Endothelial cell of umbilical vein (primary cell): Measurements from ENCODE around the gene SCN9A. TPM values are rescaled to one million over a fixed set of nuclear protein-coding genes. Genes with fewer than 3 reads are reported as not detected.
"Not testable (repeated sequence)": the region's sequence is repeated elsewhere in the genome, so short reads cannot be mapped to it uniquely, and the experiment has no call there.

Source experiments
- BruUV-seq: library from RNA; stranded (reverse); fragments of 400-500 nt; replicated peaks from 2 replicates; lab custom pipeline; 2021; lab: Mats Ljungman, UMichigan
- CTCF ChIA-PET: fragments of 300-600, 350-600 bp; sonication (Branson Sonifier 250); formaldehyde crosslinking; loops from one replicate; lab custom pipeline; 2021; ENCODE audit warnings: antibody characterized with exemption, inconsistent platforms; lab: Charles Lee
- POLR2A ChIA-PET: fragments of 300-600, 350-600 bp; sonication (Branson Sonifier 250); formaldehyde crosslinking; loops from one replicate; lab custom pipeline; 2021; ENCODE audit warnings: antibody characterized with exemption, inconsistent platforms; lab: Charles Lee
- DNase-seq: peaks from one replicate; pipeline ENCODE4 v3.0.0-alpha.2; 2011; ENCODE audit warnings: low read depth, low spot score
- FAIRE-seq: peaks from 2 replicates; lab custom pipeline; 2011; peaks lifted over from hg19 to GRCh38; lab: Jason Lieb, UNC
- H2AFZ ChIP-seq: 2 replicates; pipeline ENCODE4 v1.6.0; 2012; ENCODE audit warnings: low read depth, low read length, control low read depth, inconsistent platforms
- H3K27ac ChIP-seq: 2 replicates; pipeline ENCODE4 v1.5.1; 2011; ENCODE audit warnings: low read depth, mild to moderate bottlenecking, control low read depth, low read length, moderate library complexity; ENCODE audit not compliant: insufficient read depth
- H3K27me3 ChIP-seq, 2 experiments: 2 replicates each; pipeline versions ENCODE4 v1.6.0 to v1.6.1; 2011; ENCODE audit warnings: low read length in 2 of 2, mixed read lengths in 1 of 2; ENCODE audit not compliant: control insufficient read depth in 2 of 2, insufficient read depth in 2 of 2
- H3K36me3 ChIP-seq, 2 experiments: 2 replicates in 1 of 2; 3 replicates in 1 of 2; pipeline ENCODE4 v1.5.1; 2011; ENCODE audit warnings: low read length in 2 of 2, mild to moderate bottlenecking in 1 of 2, moderate library complexity in 1 of 2; ENCODE audit not compliant: control insufficient read depth in 2 of 2, insufficient read depth in 2 of 2; ENCODE audit errors: extremely low read depth in 1 of 2
- H3K4me1 ChIP-seq: 3 replicates; pipeline ENCODE4 v1.5.1; 2011; ENCODE audit warnings: mild to moderate bottlenecking, low read length; ENCODE audit not compliant: control insufficient read depth, insufficient read depth; ENCODE audit errors: extremely low read depth
- H3K4me2 ChIP-seq: 2 replicates; pipeline ENCODE4 v1.6.1; 2011; ENCODE audit warnings: low read length, control low read depth, mixed read lengths; ENCODE audit not compliant: insufficient read depth
- H3K4me3 ChIP-seq, 3 experiments: fragments of 200-600 bp in 1 of 3; sonication (generic), shearing (Covaris generic) in 1 of 3; replicated peaks in 1 of 3; 2 replicates each; pipeline ENCODE4 v1.5.1; 2011 to 2016; ENCODE audit warnings: control low read depth in 3 of 3, low read length in 3 of 3, mild to moderate bottlenecking in 2 of 3, inconsistent platforms in 1 of 3, low read depth in 1 of 3, moderate library complexity in 1 of 3; ENCODE audit not compliant: insufficient read depth in 1 of 3
- H3K79me2 ChIP-seq: 2 replicates; pipeline ENCODE4 v1.6.0; 2012; ENCODE audit warnings: low read length, inconsistent platforms; ENCODE audit not compliant: control insufficient read depth, insufficient read depth
- H3K9ac ChIP-seq: replicated peaks from 2 replicates; pipeline ENCODE3; 2011; ENCODE audit warnings: low read length, control low read depth; ENCODE audit not compliant: insufficient read depth; ENCODE audit errors: extremely low read depth
- H3K9me1 ChIP-seq: replicated peaks from 3 replicates; pipeline ENCODE4 v1.6.0; 2011; ENCODE audit warnings: mild to moderate bottlenecking, low read length; ENCODE audit not compliant: control insufficient read depth, insufficient read depth; ENCODE audit errors: extremely low read depth
- H3K9me3 ChIP-seq: replicated peaks from 2 replicates; pipeline ENCODE4 v1.5.1; 2012; ENCODE audit warnings: low read length, inconsistent platforms; ENCODE audit not compliant: control insufficient read depth, insufficient read depth
- H4K20me1 ChIP-seq: replicated peaks from 2 replicates; pipeline ENCODE3; 2011; ENCODE audit warnings: mild to moderate bottlenecking, low read length; ENCODE audit not compliant: control insufficient read depth, insufficient read depth; ENCODE audit errors: extremely low read depth
- EZH2 ChIP-seq: IDR thresholded peaks from 2 replicates; pipeline ENCODE4 v1.6.1; 2012; ENCODE audit warnings: borderline replicate concordance, low read depth, mild to moderate bottlenecking, moderate library complexity, low read length, inconsistent platforms; ENCODE audit not compliant: severe bottlenecking
- FOS ChIP-seq: IDR thresholded peaks from 2 replicates; pipeline ENCODE4 v1.6.1; 2011; ENCODE audit warnings: mild to moderate bottlenecking, low read length, moderate library complexity, borderline replicate concordance; ENCODE audit not compliant: insufficient read depth
- GATA2 ChIP-seq: IDR thresholded peaks from 2 replicates; pipeline ENCODE4 v1.7.0; 2011; ENCODE audit warnings: low read depth, mild to moderate bottlenecking, moderate library complexity, mixed read lengths, low read length; ENCODE audit not compliant: insufficient read length, insufficient read depth
- JUN ChIP-seq: IDR thresholded peaks from 2 replicates; pipeline ENCODE4 v1.6.1; 2011; ENCODE audit warnings: borderline replicate concordance, low read depth; ENCODE audit not compliant: insufficient read length, insufficient read depth
- MAX ChIP-seq: IDR thresholded peaks from 2 replicates; pipeline ENCODE4 v1.6.1; 2011; ENCODE audit not compliant: insufficient read depth, insufficient read length
- MYC ChIP-seq: IDR thresholded peaks from one replicate; pipeline ENCODE4 v1.6.1; 2011; ENCODE audit warnings: mild to moderate bottlenecking, low read depth, low read length
- POLR2AphosphoS5 ChIP-seq: IDR thresholded peaks from 2 replicates; pipeline ENCODE4 v1.6.1; 2012; ENCODE audit warnings: low read depth, mild to moderate bottlenecking, control low read depth, low read length, moderate library complexity; ENCODE audit not compliant: insufficient read depth
- dilution Hi-C: fragments of 300-500 bp; cut with MboI; formaldehyde crosslinking; loops from one replicate; pipeline ENCODE4 v1.15.0; 2019; ENCODE audit warnings: low sequenced_read_pairs; ENCODE audit not compliant: extremely low pct_ligation_motif_present
- intact Hi-C: fragments of 100-400 bp; cut with micrococcal nuclease; formaldehyde crosslinking; loops from one replicate; pipeline ENCODE4 v1.10.0; 2022
- polyA plus RNA-seq, 4 experiments: library from polyadenylated mRNA; depleted of rRNA in 3 of 4; stranded (reverse) in 3 of 4; unstranded in 1 of 4; fragments of >200 nt; gene quantifications; 2 replicates each; pipeline versions ENCODE4 v1.2.1 to v1.2.3, GENCODE V29; 2011 to 2012; ENCODE audit warnings: missing spikeins in 1 of 4
- total RNA-seq: library from RNA; stranded (reverse); gene quantifications from 2 replicates; pipeline ENCODE4 v1.2.3, GENCODE V29; 2021
- TF ChIP-seq, protein P1 (sequence below), 2 donors: IDR thresholded peaks; 1 replicate in 1 of 2; 2 replicates in 1 of 2; pipeline ENCODE4 v1.5.1; 2011; ENCODE audit warnings: low read length in 2 of 2, mild to moderate bottlenecking in 2 of 2, moderate library complexity in 2 of 2, control low read depth in 1 of 2, inconsistent platforms in 1 of 2, low read depth in 1 of 2; ENCODE audit not compliant: insufficient read depth in 1 of 2; ENCODE audit errors: extremely low read depth in 1 of 2

SCN9A gene
- total and polyA plus RNA-seq, 2 donors (not counting 3 experiments of a cell fraction or from before 2014, with no cell fraction given): 0.88 to 1.6 TPM

DNA sequence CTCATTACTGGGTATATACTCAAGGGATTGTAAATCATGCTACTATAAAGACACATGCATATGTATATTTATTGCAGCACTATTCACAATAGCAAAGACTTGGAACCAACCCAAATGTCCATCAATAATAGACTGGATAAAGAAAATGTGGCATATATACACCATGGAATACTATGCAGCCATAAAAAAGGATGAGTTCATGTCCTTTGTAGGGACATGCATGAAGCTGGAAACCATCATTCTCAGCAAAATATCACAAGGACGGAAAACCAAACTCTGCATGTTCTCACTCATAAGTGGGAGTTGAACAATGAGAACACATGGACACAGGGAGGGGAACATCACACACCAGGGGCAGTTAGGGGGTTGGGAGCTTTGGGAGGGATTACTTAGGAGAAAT is 169.6 kb downstream of the SCN9A start:
- H2AFZ ChIP-seq, intact Hi-C loops, H3K4me1 ChIP-seq, H3K36me3 ChIP-seq, H3K9ac ChIP-seq, FAIRE-seq, dilution Hi-C loops, CTCF ChIA-PET, BruUV-seq, DNase-seq, H4K20me1 ChIP-seq, H3K27ac ChIP-seq, H3K4me2 ChIP-seq, POLR2A ChIA-PET, H3K9me3 ChIP-seq, H3K4me3 ChIP-seq, H3K79me2 ChIP-seq, H3K9me1 ChIP-seq, H3K27me3 ChIP-seq: not testable (repeated sequence)

DNA sequence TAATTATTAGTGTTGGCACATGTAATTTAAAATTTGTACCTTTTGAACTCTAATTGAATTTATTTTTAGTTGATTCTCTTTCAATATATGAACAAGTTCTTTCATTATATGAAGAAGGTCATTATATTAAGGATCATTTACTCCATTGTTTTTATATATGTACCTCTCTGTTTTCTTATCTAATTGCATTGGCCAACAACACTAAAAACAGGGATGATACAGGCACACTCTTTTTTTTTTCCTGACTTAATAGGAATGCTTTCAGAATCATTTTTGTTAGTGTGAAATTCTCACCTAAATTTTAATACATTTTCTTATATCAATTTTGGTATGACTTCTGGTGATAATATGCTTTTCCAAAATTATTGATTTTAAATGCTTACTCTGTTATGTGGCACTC is 173.0 kb downstream of the SCN9A start:
- Histone ChIP-seq H3K4me1 (no peaks in the 10 kb centered on the region), H3K27ac (no peak overlapping the region), H3K27me3 (no peaks in the 10 kb centered on the region), H4K20me1 (no peaks in the 10 kb centered on the region), H3K9ac (no peak overlapping the region), H3K4me2 (no peak overlapping the region), H3K9me3 (no peaks in the 10 kb centered on the region), H3K4me3 (no peak overlapping the region), H3K79me2 (no peaks in the 10 kb centered on the region), H3K36me3 (no peaks in the 10 kb centered on the region), H2AFZ (no peak overlapping the region), H3K9me1 (no peaks in the 10 kb centered on the region)
- POLR2A ChIA-PET: no interaction called here
- dilution Hi-C loops: no loop called here
- no TSS peak for BruUV-seq
- DNase-seq: no peak
- intact Hi-C loops: no loop called here
- TF ChIP-seq, protein P1, sequence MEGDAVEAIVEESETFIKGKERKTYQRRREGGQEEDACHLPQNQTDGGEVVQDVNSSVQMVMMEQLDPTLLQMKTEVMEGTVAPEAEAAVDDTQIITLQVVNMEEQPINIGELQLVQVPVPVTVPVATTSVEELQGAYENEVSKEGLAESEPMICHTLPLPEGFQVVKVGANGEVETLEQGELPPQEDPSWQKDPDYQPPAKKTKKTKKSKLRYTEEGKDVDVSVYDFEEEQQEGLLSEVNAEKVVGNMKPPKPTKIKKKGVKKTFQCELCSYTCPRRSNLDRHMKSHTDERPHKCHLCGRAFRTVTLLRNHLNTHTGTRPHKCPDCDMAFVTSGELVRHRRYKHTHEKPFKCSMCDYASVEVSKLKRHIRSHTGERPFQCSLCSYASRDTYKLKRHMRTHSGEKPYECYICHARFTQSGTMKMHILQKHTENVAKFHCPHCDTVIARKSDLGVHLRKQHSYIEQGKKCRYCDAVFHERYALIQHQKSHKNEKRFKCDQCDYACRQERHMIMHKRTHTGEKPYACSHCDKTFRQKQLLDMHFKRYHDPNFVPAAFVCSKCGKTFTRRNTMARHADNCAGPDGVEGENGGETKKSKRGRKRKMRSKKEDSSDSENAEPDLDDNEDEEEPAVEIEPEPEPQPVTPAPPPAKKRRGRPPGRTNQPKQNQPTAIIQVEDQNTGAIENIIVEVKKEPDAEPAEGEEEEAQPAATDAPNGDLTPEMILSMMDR (IDR thresholded peaks at IDR 0.05; ENCODE audit: extremely low read depth in 1 of 2, insufficient read depth in 1 of 2, low read depth in 1 of 2, low read length in 2 of 2): no peak
- no peak for TF ChIP-seq POLR2AphosphoS5
- TF ChIP-seq MYC: no peak
- TF ChIP-seq FOS: no peak
- TF ChIP-seq EZH2: no peak
- no peak for TF ChIP-seq MAX
- no peak for TF ChIP-seq JUN
- no peak for TF ChIP-seq GATA2
- CTCF ChIA-PET: interaction anchor here (0.8 to 0.9 kb wide), 2 partner anchors 9 to 217 kb away, joined by 3 read pairs; no protein-coding TSS in a partner anchor
- FAIRE-seq: no peak
